GM06990 (cell line): ENCODE data around the gene OVOL3.

Experiments
- DNase-seq: peaks from one replicate; pipeline ENCODE4 v3.0.0-alpha.2; 2011; ENCODE audit not compliant: insufficient read length; ENCODE audit errors: extremely low read depth
- H3K27me3 ChIP-seq: replicated peaks from 2 replicates; pipeline ENCODE4 v1.6.0; 2011; ENCODE audit warnings: low read length; ENCODE audit not compliant: control insufficient read depth, insufficient read depth
- H3K36me3 ChIP-seq: 2 replicates; pipeline ENCODE4 v1.5.1; 2011; ENCODE audit warnings: low read length; ENCODE audit not compliant: control insufficient read depth, insufficient read depth
- H3K4me3 ChIP-seq: replicated peaks from 2 replicates; pipeline ENCODE4 v1.5.1; 2011; ENCODE audit warnings: low read depth, mild to moderate bottlenecking, control low read depth, low read length
- CTCF ChIP-seq: IDR thresholded peaks from 2 replicates; pipeline ENCODE4 v1.5.1; 2011; ENCODE audit warnings: low read length, control low read depth, mild to moderate bottlenecking, inconsistent platforms; ENCODE audit not compliant: insufficient read depth, poor library complexity, severe bottlenecking

OVOL3 gene

GRCh38 chr19:36084231-36085009 lies 26.5 kb upstream of the OVOL3 start:
- H3K36me3 ChIP-seq, result peaks cover 26% of the 10 kb centered on the region
- no peak overlapping the region for H3K4me3 ChIP-seq
- H3K27me3 ChIP-seq, result no peaks in the 10 kb centered on the region
- no peak for DNase-seq
- TF ChIP-seq CTCF, result no peak

GRCh38 chr19:36086326-36086725 lies 24.6 kb upstream of the OVOL3 start:
- DNase-seq, result no peak
- TF ChIP-seq CTCF, result no peak
- H3K36me3 ChIP-seq, result peaks cover 34% of the 10 kb centered on the region
- no peak overlapping the region for H3K4me3 ChIP-seq
- H3K27me3 ChIP-seq, result no peaks in the 10 kb centered on the region

GRCh38 chr19:36089847-36090246 lies 21.1 kb upstream of the OVOL3 start:
- DNase-seq, result no peak
- H3K4me3 ChIP-seq, result no peak overlapping the region
- no peak for TF ChIP-seq CTCF
- no peaks in the 10 kb centered on the region for H3K27me3 ChIP-seq
- peaks cover 27% of the 10 kb centered on the region for H3K36me3 ChIP-seq

- Histone ChIP-seq H3K4me3 (no peak overlapping the region), H3K36me3 (peaks cover 27% of the 10 kb centered on the region), H3K27me3 (no peaks in the 10 kb centered on the region)
- DNase-seq, result no peak
- TF ChIP-seq CTCF, result no peak
Measured at GRCh38 chr19:36090910-36091695, 19.8 kb upstream of the OVOL3 start.

GRCh38 chr19:36092566-36092965 lies 18.4 kb upstream of the OVOL3 start:
- H3K4me3 ChIP-seq, result no peak overlapping the region
- TF ChIP-seq CTCF, result no peak
- peaks cover 28% of the 10 kb centered on the region for H3K36me3 ChIP-seq
- H3K27me3 ChIP-seq, result no peaks in the 10 kb centered on the region
- DNase-seq, result no peak
